HepG2 (cell line): Measurements from ENCODE around the gene DLG4. TPM values are rescaled to one million over a fixed set of nuclear protein-coding genes. Genes with fewer than 3 reads are reported as not detected.

ENCODE experiments used
- GATAD2A ChIP-seq: IDR thresholded peaks from 2 replicates; pipeline ENCODE4 v1.6.1; 2016
- HIVEP1 ChIP-seq: sonication (generic); formaldehyde crosslinking; IDR thresholded peaks from 2 replicates; pipeline ENCODE4 v1.4.0; 2020; ENCODE audit warnings: mild to moderate bottlenecking, missing genetic modification reagents
- HOXA3 ChIP-seq: sonication (generic); formaldehyde crosslinking; IDR thresholded peaks from 2 replicates; pipeline ENCODE4 v1.5.0; 2020; ENCODE audit warnings: missing genetic modification reagents
- JUND ChIP-seq: sonication (generic); formaldehyde crosslinking; IDR thresholded peaks from 2 replicates; pipeline ENCODE4 v1.8.0; 2022; ENCODE audit warnings: mild to moderate bottlenecking, missing genetic modification reagents
- MXI1 ChIP-seq: IDR thresholded peaks from 3 replicates; pipeline ENCODE4 v1.6.1; 2012; ENCODE audit warnings: low read depth, low read length, inconsistent platforms, borderline replicate concordance
- SAFB2 ChIP-seq: sonication (generic); formaldehyde crosslinking; IDR thresholded peaks from 2 replicates; pipeline ENCODE4 v1.5.1; 2020; ENCODE audit warnings: missing genetic modification reagents, low read depth, mild to moderate bottlenecking, borderline replicate concordance
- SP4 ChIP-seq: sonication (generic); formaldehyde crosslinking; IDR thresholded peaks from 2 replicates; pipeline ENCODE4 v1.8.1; 2023; ENCODE audit warnings: mild to moderate bottlenecking, missing genetic modification reagents
- TBX3 ChIP-seq: fragments of 450-650 bp; IDR thresholded peaks from 2 replicates; pipeline ENCODE4 v1.6.1; 2017; ENCODE audit warnings: antibody characterized with exemption, mild to moderate bottlenecking, inconsistent platforms, borderline replicate concordance
- TRIM24 ChIP-seq: sonication (generic); formaldehyde crosslinking; IDR thresholded peaks from 2 replicates; pipeline ENCODE4 v1.8.0; 2022; ENCODE audit warnings: mild to moderate bottlenecking, missing genetic modification reagents
- ZNF337 ChIP-seq: sonication (generic); formaldehyde crosslinking; IDR thresholded peaks from 2 replicates; pipeline ENCODE4 v1.5.1; 2020; ENCODE audit warnings: missing genetic modification reagents, low read depth, mild to moderate bottlenecking, borderline replicate concordance
- ZNF407 ChIP-seq: sonication (generic); formaldehyde crosslinking; IDR thresholded peaks from one replicate; pipeline ENCODE4 v1.5.1; 2020; ENCODE audit warnings: mild to moderate bottlenecking, missing genetic modification reagents; ENCODE audit errors: not compliant biosample characterization
- ZNF451 ChIP-seq: sonication (generic); formaldehyde crosslinking; IDR thresholded peaks from 2 replicates; pipeline ENCODE4 v1.5.0; 2020; ENCODE audit warnings: mild to moderate bottlenecking, missing genetic modification reagents
- ZNF572 ChIP-seq: sonication (generic); formaldehyde crosslinking; IDR thresholded peaks from 2 replicates; pipeline ENCODE4 v1.5.1; 2020; ENCODE audit warnings: mild to moderate bottlenecking, missing genetic modification reagents
- ZSCAN25 ChIP-seq: sonication (generic); formaldehyde crosslinking; IDR thresholded peaks from 2 replicates; pipeline ENCODE4 v1.8.0; 2022; ENCODE audit warnings: mild to moderate bottlenecking, missing genetic modification reagents
- polyA plus RNA-seq, 8 experiments: library from polyadenylated mRNA; depleted of rRNA in 3 of 8; stranded (reverse) in 7 of 8; unstranded in 1 of 8; fragments of >200 nt; fragmentation: Illumina TruSeq in 4 of 8; extraction: Trizol in 4 of 8; gene quantifications; 2 replicates each; pipeline versions ENCODE4 v1.2.1 to v1.2.3, GENCODE V29; 2011 to 2016; ENCODE audit warnings: low read depth in 4 of 8, missing spikeins in 1 of 8, mixed read lengths in 1 of 8; ENCODE audit not compliant: insufficient read depth in 1 of 8
- total RNA-seq, 5 experiments: library from RNA; depleted of rRNA; stranded (reverse); fragments of >200 nt; fragmentation: Illumina TruSeq; extraction: Trizol; gene quantifications; 2 replicates each; pipeline ENCODE4 v1.2.3, GENCODE V29; 2016; ENCODE audit warnings: low read depth in 1 of 5
- TF ChIP-seq, protein P1 (sequence below): sonication (generic); formaldehyde crosslinking; IDR thresholded peaks from 2 replicates; pipeline ENCODE4 v1.5.1; 2020; ENCODE audit warnings: missing genetic modification reagents, mild to moderate bottlenecking, borderline replicate concordance

Gene DLG4
- total and polyA plus RNA-seq, 2 of the 13 experiments (the other 11 are each of a cell fraction or from before 2014, with no cell fraction given), result 0.71 to 4.3 TPM

DNA sequence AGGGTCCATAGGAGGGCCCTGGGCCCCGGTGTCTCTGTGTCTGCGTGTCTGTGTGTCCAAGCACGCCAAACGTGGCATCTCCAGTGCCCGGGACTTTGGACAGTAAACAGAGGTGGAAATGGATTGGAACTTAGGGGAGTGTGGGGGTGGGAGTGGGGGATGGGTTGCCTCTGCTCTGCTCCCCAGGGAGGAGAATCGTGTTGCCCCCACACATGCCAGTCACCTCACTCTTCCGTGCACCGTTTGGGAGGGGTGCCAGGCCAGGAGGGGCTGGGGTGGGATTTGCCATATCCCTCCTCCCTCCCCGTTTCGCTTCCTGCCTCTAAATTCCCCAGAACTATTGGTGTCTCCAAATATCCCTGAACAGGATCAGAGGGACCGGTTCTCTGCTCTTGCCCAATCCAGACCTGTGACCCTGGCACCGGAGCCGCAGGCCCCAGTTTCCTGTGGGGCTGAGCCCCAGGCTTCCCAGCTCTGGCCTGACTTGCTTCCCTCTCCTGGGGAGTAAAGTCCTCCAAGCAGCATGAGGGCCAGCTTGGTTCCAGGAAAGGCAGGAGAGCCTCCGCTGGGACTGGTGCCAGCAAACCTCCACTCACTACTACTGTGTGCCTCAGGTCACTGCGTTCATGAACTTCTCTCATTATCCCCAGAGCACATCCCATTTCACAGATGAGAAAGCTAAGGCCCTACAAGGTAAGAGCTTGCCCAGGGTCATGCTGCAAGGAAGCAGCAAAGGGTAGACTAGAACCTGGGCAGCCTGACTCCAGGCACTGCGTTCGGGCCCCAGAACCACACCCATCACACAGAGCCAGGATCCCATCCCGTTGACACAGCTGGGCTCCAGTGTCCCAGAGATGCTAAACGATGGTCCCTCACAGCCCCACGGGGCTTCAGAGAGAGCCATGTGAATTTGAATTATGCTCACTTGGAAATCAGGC is 40.0 kb downstream of the DLG4 start, which contains the start of gene ASGR1 (continued):
- no peak for TF ChIP-seq ZNF407 (CRISPR knock-in tag)
- no peak for TF ChIP-seq ZNF337 (CRISPR knock-in tag)
- peak; percentile 47; the same call in 1 of the 2 replicates for TF ChIP-seq TBX3
- TF ChIP-seq JUND (CRISPR knock-in tag), result peak; percentile 49; the same call in 1 of the 2 replicates
- peak; percentile 74; the same call in 2 of the 3 replicates for TF ChIP-seq MXI1
- TF ChIP-seq SP4 (CRISPR knock-in tag), result 0 out of 2 replicates have a peak, but pooled peaks have one; percentile 13
- peak; percentile 83; the same call in 1 of the 2 replicates for TF ChIP-seq ZNF572 (CRISPR knock-in tag)
- TF ChIP-seq ZNF451 (CRISPR knock-in tag), result peak; percentile 78; the same call in 1 of the 2 replicates
- TF ChIP-seq, protein P1, sequence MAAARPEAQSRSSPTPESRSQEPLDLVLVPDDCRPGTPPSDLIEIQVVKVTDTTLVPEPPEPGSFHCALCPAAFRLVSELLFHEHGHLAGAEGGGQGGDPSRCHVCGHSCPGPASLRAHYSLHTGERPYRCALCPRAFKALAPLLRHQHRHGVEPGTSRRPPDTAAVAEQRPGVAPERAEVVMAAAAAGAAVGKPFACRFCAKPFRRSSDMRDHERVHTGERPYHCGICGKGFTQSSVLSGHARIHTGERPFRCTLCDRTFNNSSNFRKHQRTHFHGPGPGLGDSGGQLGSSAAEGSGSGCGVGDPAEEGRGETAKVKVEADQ (CRISPR knock-in tag), result no peak
- peak; percentile 61 for TF ChIP-seq HIVEP1
- peak; percentile 24 for TF ChIP-seq ZSCAN25 (CRISPR knock-in tag)
- TF ChIP-seq HOXA3 (CRISPR knock-in tag), result peak; percentile 73
- TF ChIP-seq TRIM24 (CRISPR knock-in tag), result peak; percentile 82; the same call in 1 of the 2 replicates
- TF ChIP-seq SAFB2 (CRISPR knock-in tag), result peak; percentile 21; the same call in 1 of the 2 replicates
- TF ChIP-seq GATAD2A (CRISPR knock-in tag), result peak; percentile 94
